PFSK-1 (cell line): ENCODE results near the gene PLCXD1.

Experiments used
- FOXP2 ChIP-seq: optimal IDR thresholded peaks from 2 replicates; pipeline ENCODE3; 2011; ENCODE audit warnings: borderline replicate concordance, control low read depth, inconsistent platforms; ENCODE audit not compliant: insufficient read depth; ENCODE audit errors: extremely low read length, extremely low read depth
- POLR2AphosphoS5 ChIP-seq: IDR thresholded peaks from 2 replicates; pipeline ENCODE4 v1.6.1; 2012; ENCODE audit warnings: low read depth, mild to moderate bottlenecking, control low read depth, low read length, moderate library complexity
- SIN3A ChIP-seq: IDR thresholded peaks from 2 replicates; pipeline ENCODE4 v1.6.1; 2012; ENCODE audit warnings: mild to moderate bottlenecking, low read length, moderate library complexity, borderline replicate concordance; ENCODE audit not compliant: insufficient read depth
- TAF1 ChIP-seq: IDR thresholded peaks from 2 replicates; pipeline ENCODE4 v1.6.1; 2012; ENCODE audit warnings: low read length, control low read depth, borderline replicate concordance; ENCODE audit not compliant: insufficient read depth
- TF ChIP-seq, protein P1 (sequence below), 2 experiments: IDR thresholded peaks; 2 replicates each; pipeline versions ENCODE4 v1.6.1 to v1.8.0; 2011 to 2012; ENCODE audit warnings: low read depth in 2 of 2, low read length in 2 of 2, control low read depth in 1 of 2, inconsistent platforms in 1 of 2, mild to moderate bottlenecking in 1 of 2, moderate library complexity in 1 of 2; ENCODE audit not compliant: insufficient read depth in 1 of 2

DNA sequence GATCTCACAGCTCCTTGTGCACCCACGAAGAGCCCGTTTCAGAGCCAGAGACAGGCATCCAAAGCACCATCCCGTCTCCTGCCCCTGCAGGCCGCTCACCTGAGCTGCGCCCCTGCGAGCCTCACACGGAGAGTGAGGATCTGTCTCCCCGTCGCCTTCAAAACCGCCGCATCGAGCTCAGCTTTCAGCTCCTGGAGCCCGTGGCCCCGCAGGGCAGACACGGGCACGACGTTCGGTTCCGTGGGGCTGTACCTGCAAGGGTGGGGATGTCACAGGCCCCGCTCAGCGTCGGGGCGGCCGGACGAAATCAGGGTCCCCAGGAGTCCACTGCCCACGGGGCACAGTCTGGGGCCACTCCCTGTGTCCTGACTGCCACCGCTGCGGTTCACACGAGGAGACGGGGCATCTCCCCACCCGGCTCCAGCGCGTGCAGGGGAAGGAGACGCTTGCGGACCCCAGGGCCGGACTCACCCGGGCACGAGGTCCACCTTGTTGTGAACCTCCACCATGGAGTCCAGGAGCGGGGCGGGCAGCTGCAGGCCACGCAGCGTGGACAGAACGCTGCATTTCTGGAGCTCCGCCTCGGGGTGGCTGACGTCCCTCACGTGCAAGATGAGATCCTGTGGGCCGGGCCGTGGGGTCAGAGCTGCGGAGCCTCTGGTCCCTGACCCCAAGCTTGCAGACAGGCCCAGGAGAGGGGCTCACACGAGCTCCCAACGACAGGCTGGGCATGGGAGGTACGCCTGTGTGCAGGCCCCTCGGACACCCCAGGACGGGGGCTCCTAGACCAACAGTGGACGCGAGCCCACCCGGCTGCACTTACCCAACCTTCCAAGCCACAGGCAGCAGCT, 26.3 kb downstream of the PLCXD1 start:
- TF ChIP-seq TAF1 (no peak), POLR2AphosphoS5 (peak; percentile 19; the same call in 1 of the 2 replicates), SIN3A (no peak), FOXP2 (no peak)
- TF ChIP-seq, protein P1, sequence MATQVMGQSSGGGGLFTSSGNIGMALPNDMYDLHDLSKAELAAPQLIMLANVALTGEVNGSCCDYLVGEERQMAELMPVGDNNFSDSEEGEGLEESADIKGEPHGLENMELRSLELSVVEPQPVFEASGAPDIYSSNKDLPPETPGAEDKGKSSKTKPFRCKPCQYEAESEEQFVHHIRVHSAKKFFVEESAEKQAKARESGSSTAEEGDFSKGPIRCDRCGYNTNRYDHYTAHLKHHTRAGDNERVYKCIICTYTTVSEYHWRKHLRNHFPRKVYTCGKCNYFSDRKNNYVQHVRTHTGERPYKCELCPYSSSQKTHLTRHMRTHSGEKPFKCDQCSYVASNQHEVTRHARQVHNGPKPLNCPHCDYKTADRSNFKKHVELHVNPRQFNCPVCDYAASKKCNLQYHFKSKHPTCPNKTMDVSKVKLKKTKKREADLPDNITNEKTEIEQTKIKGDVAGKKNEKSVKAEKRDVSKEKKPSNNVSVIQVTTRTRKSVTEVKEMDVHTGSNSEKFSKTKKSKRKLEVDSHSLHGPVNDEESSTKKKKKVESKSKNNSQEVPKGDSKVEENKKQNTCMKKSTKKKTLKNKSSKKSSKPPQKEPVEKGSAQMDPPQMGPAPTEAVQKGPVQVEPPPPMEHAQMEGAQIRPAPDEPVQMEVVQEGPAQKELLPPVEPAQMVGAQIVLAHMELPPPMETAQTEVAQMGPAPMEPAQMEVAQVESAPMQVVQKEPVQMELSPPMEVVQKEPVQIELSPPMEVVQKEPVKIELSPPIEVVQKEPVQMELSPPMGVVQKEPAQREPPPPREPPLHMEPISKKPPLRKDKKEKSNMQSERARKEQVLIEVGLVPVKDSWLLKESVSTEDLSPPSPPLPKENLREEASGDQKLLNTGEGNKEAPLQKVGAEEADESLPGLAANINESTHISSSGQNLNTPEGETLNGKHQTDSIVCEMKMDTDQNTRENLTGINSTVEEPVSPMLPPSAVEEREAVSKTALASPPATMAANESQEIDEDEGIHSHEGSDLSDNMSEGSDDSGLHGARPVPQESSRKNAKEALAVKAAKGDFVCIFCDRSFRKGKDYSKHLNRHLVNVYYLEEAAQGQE (IDR thresholded peaks at IDR 0.05; ENCODE audit: insufficient read depth in 1 of 2, low read depth in 2 of 2, low read length in 2 of 2): no peak
